A549 (cell line): ENCODE data around the gene PCSK5. TPM values are rescaled to one million over a fixed set of nuclear protein-coding genes. Genes with fewer than 3 reads are reported as not detected.

ENCODE experiments used
- ATAC-seq, 2 experiments: fragments of 200-7000 bp in 1 of 2; fragments of >200 bp in 1 of 2; cut with Nextera tagmentation in 1 of 2; cut with Tn5 transposase in 1 of 2; 3 replicates each; pipeline versions ENCODE4 v1.8.0 to v1.9.1; 2018 to 2020; ENCODE audit warnings: mild to moderate bottlenecking in 1 of 2, moderate library complexity in 1 of 2
- CTCF ChIA-PET: fragments of 300-600 bp; sonication (Branson Sonifier 250); formaldehyde crosslinking; extraction: SDS; loops from one replicate; lab custom pipeline; 2021; ENCODE audit warnings: antibody characterized with exemption, inconsistent platforms; lab: Yijun Ruan, JAX
- POLR2A ChIA-PET: fragments of 350-600 bp; formaldehyde crosslinking; extraction: SDS; loops from one replicate; lab custom pipeline; 2021; ENCODE audit warnings: antibody characterized with exemption, inconsistent platforms; lab: Yijun Ruan, JAX
- DNase-seq, 2 experiments: peaks; one replicate each; pipeline versions ENCODE4 v3.0.0 to v3.0.0-alpha.2; 2011 to 2016; ENCODE audit warnings: low read depth in 1 of 2, low spot score in 1 of 2
- FAIRE-seq: peaks from 2 replicates; lab custom pipeline; 2011; peaks lifted over from hg19 to GRCh38; lab: Jason Lieb, UNC
- H3K27ac ChIP-seq, 2 experiments: fragments of >200 bp; sonication (Bioruptor Twin); formaldehyde crosslinking; 3 replicates each; pipeline ENCODE4 v1.5.1; 2016 to 2017
- H3K4me1 ChIP-seq: fragments of >200 bp; sonication (Bioruptor Twin); formaldehyde crosslinking; 3 replicates; pipeline ENCODE4 v1.6.1; 2016
- H3K4me2 ChIP-seq: fragments of >200 bp; sonication (Bioruptor Twin); formaldehyde crosslinking; 3 replicates; pipeline ENCODE4 v1.6.1; 2016
- H3K4me3 ChIP-seq: fragments of >200 bp; sonication (Bioruptor Twin); formaldehyde crosslinking; 3 replicates; pipeline ENCODE4 v1.5.1; 2016
- H3K9me3 ChIP-seq: fragments of >200 bp; sonication (Bioruptor Twin); formaldehyde crosslinking; 3 replicates; pipeline ENCODE4 v1.6.1; 2016
- ATOH8 ChIP-seq: fragments of 250-450 bp; sonication (Bioruptor Pico); IDR thresholded peaks from 2 replicates; pipeline ENCODE4 v1.5.0; 2020; ENCODE audit warnings: low read depth, mild to moderate bottlenecking, moderate library complexity
- BCL3 ChIP-seq: fragments of >200 bp; sonication (Bioruptor Twin); formaldehyde crosslinking; IDR thresholded peaks from 3 replicates; pipeline ENCODE4 v1.6.1; 2016
- CBX2 ChIP-seq: fragments of 200-600 bp; sonication (generic); IDR thresholded peaks from 2 replicates; pipeline ENCODE4 v1.6.1; 2016; ENCODE audit warnings: low read depth, mild to moderate bottlenecking, borderline replicate concordance
- CBX8 ChIP-seq: fragments of 200-600 bp; sonication (generic); IDR thresholded peaks from 2 replicates; pipeline ENCODE4 v1.6.1; 2016
- CEBPB ChIP-seq, 2 experiments: fragments of >200 bp in 1 of 2; sonication (Bioruptor Twin) in 1 of 2; formaldehyde crosslinking in 1 of 2; IDR thresholded peaks; 2 replicates each; pipeline ENCODE4 v1.6.1; 2012 to 2016
- CHD2 ChIP-seq: fragments of 150-350 bp; IDR thresholded peaks from 2 replicates; pipeline ENCODE4 v1.6.1; 2014; ENCODE audit warnings: low read length; ENCODE audit not compliant: partially characterized antibody
- E2F6 ChIP-seq: IDR thresholded peaks from 2 replicates; pipeline ENCODE4 v1.6.1; 2012; ENCODE audit warnings: low read depth, borderline replicate concordance
- EHF ChIP-seq: fragments of 250-450 bp; sonication (Bioruptor Pico); IDR thresholded peaks from 2 replicates; pipeline ENCODE4 v1.5.0; 2020; ENCODE audit warnings: mild to moderate bottlenecking
- EP300 ChIP-seq, 2 experiments: fragments of >200 bp; sonication (Bioruptor Twin); formaldehyde crosslinking; IDR thresholded peaks; 2 replicates in 1 of 2; 3 replicates in 1 of 2; pipeline ENCODE4 v1.6.1; 2016 to 2017
- FOSB ChIP-seq: fragments of 250-450 bp; sonication (Bioruptor Pico); IDR thresholded peaks from 2 replicates; pipeline ENCODE4 v1.5.0; 2020; ENCODE audit warnings: mild to moderate bottlenecking, moderate library complexity
- FOSL2 ChIP-seq, 2 experiments: fragments of 450-650 bp in 1 of 2; fragments of >200 bp in 1 of 2; sonication (Bioruptor Twin) in 1 of 2; formaldehyde crosslinking; IDR thresholded peaks; 2 replicates each; pipeline versions ENCODE4 v1.5.0 to v1.6.1; 2016 to 2020; ENCODE audit warnings: mild to moderate bottlenecking in 1 of 2, moderate library complexity in 1 of 2
- FOXS1 ChIP-seq: fragments of 250-450 bp; sonication (Bioruptor Pico); IDR thresholded peaks from 2 replicates; pipeline ENCODE4 v1.5.0; 2020; ENCODE audit warnings: mild to moderate bottlenecking, moderate library complexity
- GATA3 ChIP-seq: IDR thresholded peaks from 2 replicates; pipeline ENCODE4 v1.6.1; 2012; ENCODE audit warnings: borderline replicate concordance
- HES2 ChIP-seq: fragments of >200 bp; sonication (Bioruptor Twin); formaldehyde crosslinking; IDR thresholded peaks from 2 replicates; pipeline ENCODE4 v1.6.1; 2016
- HEYL ChIP-seq: fragments of 250-450 bp; sonication (Bioruptor Pico); IDR thresholded peaks from 2 replicates; pipeline ENCODE4 v1.8.0; 2021; ENCODE audit warnings: mild to moderate bottlenecking, moderate library complexity
- HMGXB4 ChIP-seq: fragments of 250-450 bp; sonication (Bioruptor Pico); IDR thresholded peaks from 2 replicates; pipeline ENCODE4 v1.5.0; 2021; ENCODE audit warnings: mild to moderate bottlenecking, moderate library complexity, borderline replicate concordance
- HOXA7 ChIP-seq: fragments of 250-450 bp; sonication (Bioruptor Pico); IDR thresholded peaks from 2 replicates; pipeline ENCODE4 v1.5.0; 2020; ENCODE audit warnings: mild to moderate bottlenecking, moderate library complexity
- HOXB13 ChIP-seq: fragments of 250-450 bp; sonication (Bioruptor Pico); IDR thresholded peaks from 2 replicates; pipeline ENCODE4 v1.5.0; 2020; ENCODE audit warnings: low read depth, mild to moderate bottlenecking, moderate library complexity
- HOXB5 ChIP-seq: fragments of 250-450 bp; sonication (Bioruptor Pico); IDR thresholded peaks from 2 replicates; pipeline ENCODE4 v1.5.0; 2020; ENCODE audit warnings: mild to moderate bottlenecking, moderate library complexity
- JUN ChIP-seq, 2 experiments: fragments of >200 bp; sonication (Bioruptor Twin); formaldehyde crosslinking; IDR thresholded peaks; 2 replicates in 1 of 2; 3 replicates in 1 of 2; pipeline ENCODE4 v1.6.1; 2016 to 2017
- JUNB ChIP-seq: fragments of >200 bp; sonication (Bioruptor Twin); formaldehyde crosslinking; IDR thresholded peaks from 2 replicates; pipeline ENCODE4 v1.6.1; 2016
- MAFK ChIP-seq: fragments of 450-650 bp; IDR thresholded peaks from 2 replicates; pipeline ENCODE4 v1.6.1; 2014; ENCODE audit not compliant: partially characterized antibody
- MYC ChIP-seq: IDR thresholded peaks from 2 replicates; pipeline ENCODE4 v1.6.1; 2012; ENCODE audit warnings: mild to moderate bottlenecking, inconsistent platforms, low read length, improper control_type of control experiment, borderline replicate concordance
- NFE2L2 ChIP-seq: fragments of 150-350 bp; conservative IDR thresholded peaks from 2 replicates; pipeline ENCODE4 v1.6.1; 2014; ENCODE audit warnings: low read length
- NPAS2 ChIP-seq: fragments of 250-450 bp; sonication (Bioruptor Pico); IDR thresholded peaks from 2 replicates; pipeline ENCODE4 v1.8.0; 2022; ENCODE audit warnings: mild to moderate bottlenecking, moderate library complexity, borderline replicate concordance
- PBX3 ChIP-seq: IDR thresholded peaks from 2 replicates; pipeline ENCODE4 v1.6.1; 2012
- PHF8 ChIP-seq: fragments of 200-600 bp; sonication (generic); IDR thresholded peaks from 2 replicates; pipeline ENCODE4 v1.6.1; 2016; ENCODE audit warnings: low read depth, mild to moderate bottlenecking, antibody characterized with exemption, moderate library complexity, borderline replicate concordance
- POLR2A ChIP-seq: IDR thresholded peaks from 2 replicates; pipeline ENCODE4 v1.6.1; 2012; ENCODE audit warnings: mild to moderate bottlenecking, low read length
- RAD21 ChIP-seq, 2 experiments: fragments of >200 bp in 1 of 2; sonication (Bioruptor Twin) in 1 of 2; formaldehyde crosslinking in 1 of 2; IDR thresholded peaks in 1 of 2; conservative IDR thresholded peaks in 1 of 2; 2 replicates in 1 of 2; 3 replicates in 1 of 2; pipeline ENCODE4 v1.6.1; 2012 to 2018; ENCODE audit warnings: inconsistent platforms in 1 of 2
- RARB ChIP-seq: fragments of 250-450 bp; sonication (Bioruptor Pico); IDR thresholded peaks from 2 replicates; pipeline ENCODE4 v1.8.0; 2021; ENCODE audit warnings: mild to moderate bottlenecking, moderate library complexity
- RCOR1 ChIP-seq: fragments of 150-350 bp; IDR thresholded peaks from 2 replicates; pipeline ENCODE4 v1.6.1; 2014; ENCODE audit warnings: antibody characterized with exemption, low read length, low read depth
- USF2 ChIP-seq: fragments of 450-650 bp; IDR thresholded peaks from 2 replicates; pipeline ENCODE4 v1.6.1; 2014; ENCODE audit warnings: antibody characterized with exemption
- ZC3H11A ChIP-seq: fragments of 450-650 bp; IDR thresholded peaks from 2 replicates; pipeline ENCODE4 v1.6.1; 2014; ENCODE audit warnings: antibody characterized with exemption, mild to moderate bottlenecking
- WGBS: methylation state at CpG from one replicate; pipeline ENCODE4 v1.1.6; 2017; ENCODE audit errors: missing lambda C conversion rate; 5-methylcytosine and 5-hydroxymethylcytosine counted together
- polyA plus RNA-seq, 4 experiments: library from polyadenylated mRNA; depleted of rRNA in 3 of 4; stranded (reverse); fragments of >200 nt; fragmentation: RNase III in 1 of 4; extraction: RNeasy Plus Mini Kit Qiagen cat#74134 plus additional on column Dnase treatment in 1 of 4; gene quantifications; 2 replicates in 3 of 4; 3 replicates in 1 of 4; pipeline ENCODE4 v1.2.3, GENCODE V29; 2011 to 2017

The PCSK5 gene
- polyA plus RNA-seq, 2 of the 4 experiments (the other 2 are of a cell fraction), result 1.3 to 6.7 TPM

GRCh38 chr9:76374783-76375559 lies 484.5 kb downstream of the PCSK5 start:
- Histone ChIP-seq H3K9me3 (no peaks in the 10 kb centered on the region), H3K4me1 (peaks cover 94% of the 10 kb centered on the region), H3K27ac (peak overlapping the region; percentile 89 to 95), H3K4me3 (peak overlapping the region; percentile 3; the same call in 1 of the 3 replicates), H3K4me2 (peak overlapping the region; percentile 92)
- WGBS, result 23% methylated on average over 10 of the region's 10 CpGs
- ChIA-PET CTCF (interaction anchor here (0.7 to 6.8 kb wide), 3 partner anchors 14 to 635 kb away, joined by 3 to 53 read pairs (median 4); partner anchors contain the start of gene RFK), POLR2A (interaction anchor here (0.6 to 8.6 kb wide), 4 partner anchors 9 to 484 kb away, joined by 3 to 102 read pairs (median 6); partner anchors contain the start of genes PCSK5 and RFK)
- peak; percentile 88 to 90 for ATAC-seq
- peak; percentile 94 to 99 for DNase-seq
- FAIRE-seq, result peak; percentile 76
- TF ChIP-seq FOSL2 (IDR thresholded peaks at IDR 0.05) (0 out of 2 replicates have a peak, but pooled peaks have one; percentile 29), FOSL2 (CRISPR knock-in tag; IDR thresholded peaks at IDR 0.05) (peak; percentile 92), BCL3 (peak; percentile 78; the same call in 1 of the 3 replicates), PHF8 (no peak), HOXB5 (CRISPR knock-in tag) (peak; percentile 55), FOSB (no peak), PBX3 (peak; percentile 79), HOXB13 (CRISPR knock-in tag) (peak; percentile 49; the same call in 1 of the 2 replicates), ATOH8 (CRISPR knock-in tag) (peak; percentile 76), CHD2 (peak; percentile 33), GATA3 (peak; percentile 94), JUNB (peak; percentile 72; the same call in 1 of the 2 replicates), HEYL (CRISPR knock-in tag) (peak; percentile 91), HMGXB4 (CRISPR knock-in tag) (no peak), RCOR1 (no peak), CEBPB (IDR thresholded peaks at IDR 0.05) (peak; percentile 44 to 81; a peak in 1 of 4 replicates), CBX8 (no peak), HES2 (no peak), MAFK (no peak), USF2 (no peak), POLR2A (no peak), NPAS2 (no peak), JUN (IDR thresholded peaks at IDR 0.05) (peak; percentile 91 to 92; a peak in 4 of 5 replicates), RAD21 (conservative IDR thresholded peaks at IDR 0.05 in 1 of 2, IDR thresholded peaks at IDR 0.05 in 1 of 2) (peak; percentile 6 to 44; a peak in 2 of 5 replicates), HOXA7 (CRISPR knock-in tag) (peak; percentile 60; the same call in 1 of the 2 replicates), MYC (0 out of 2 replicates have a peak, but pooled peaks have one; percentile 34), EP300 (IDR thresholded peaks at IDR 0.05) (peak; percentile 92 to 96), FOXS1 (peak; percentile 69), ZC3H11A (no peak), EHF (CRISPR knock-in tag) (0 out of 2 replicates have a peak, but pooled peaks have one; percentile 16), CBX2 (no peak), RARB (CRISPR knock-in tag) (peak; percentile 90), NFE2L2 (no peak), E2F6 (no peak)
